GM06990 (cell line): ENCODE data around the gene TTC9.

ENCODE experiments used
- DNase-seq: peaks from one replicate; pipeline ENCODE4 v3.0.0-alpha.2; 2011; ENCODE audit not compliant: insufficient read length; ENCODE audit errors: extremely low read depth
- H3K27me3 ChIP-seq: replicated peaks from 2 replicates; pipeline ENCODE4 v1.6.0; 2011; ENCODE audit warnings: low read length; ENCODE audit not compliant: control insufficient read depth, insufficient read depth
- H3K36me3 ChIP-seq: 2 replicates; pipeline ENCODE4 v1.5.1; 2011; ENCODE audit warnings: low read length; ENCODE audit not compliant: control insufficient read depth, insufficient read depth
- H3K4me3 ChIP-seq: replicated peaks from 2 replicates; pipeline ENCODE4 v1.5.1; 2011; ENCODE audit warnings: low read depth, mild to moderate bottlenecking, control low read depth, low read length
- TF ChIP-seq, protein P1 (sequence below): IDR thresholded peaks from 2 replicates; pipeline ENCODE4 v1.5.1; 2011; ENCODE audit warnings: low read length, control low read depth, mild to moderate bottlenecking, inconsistent platforms; ENCODE audit not compliant: insufficient read depth, poor library complexity, severe bottlenecking

TTC9 gene

DNA sequence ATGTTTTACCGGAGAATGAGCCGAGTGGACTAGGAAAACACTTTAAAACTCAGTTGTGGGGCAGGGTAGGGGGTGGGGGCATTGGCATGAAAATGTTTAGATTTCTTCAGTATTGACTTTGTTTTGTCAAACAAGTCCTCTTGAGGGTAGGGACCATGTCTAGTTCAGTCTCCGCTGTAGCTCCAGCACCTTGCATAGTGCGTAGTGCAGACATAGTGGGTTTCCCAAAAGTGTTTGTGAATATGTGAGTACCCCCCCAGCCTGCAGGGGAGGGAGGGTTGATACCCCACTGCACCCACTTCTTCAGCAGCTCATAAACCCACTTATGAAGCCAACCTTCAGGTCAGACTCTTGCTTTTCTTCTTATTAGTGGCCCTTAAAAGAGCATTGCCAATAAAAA, 71.4 kb downstream of the TTC9 start:
- Histone ChIP-seq H3K36me3 (no peaks in the 10 kb centered on the region), H3K4me3 (no peak overlapping the region), H3K27me3 (no peaks in the 10 kb centered on the region)
- DNase-seq, result no peak
- TF ChIP-seq, protein P1, sequence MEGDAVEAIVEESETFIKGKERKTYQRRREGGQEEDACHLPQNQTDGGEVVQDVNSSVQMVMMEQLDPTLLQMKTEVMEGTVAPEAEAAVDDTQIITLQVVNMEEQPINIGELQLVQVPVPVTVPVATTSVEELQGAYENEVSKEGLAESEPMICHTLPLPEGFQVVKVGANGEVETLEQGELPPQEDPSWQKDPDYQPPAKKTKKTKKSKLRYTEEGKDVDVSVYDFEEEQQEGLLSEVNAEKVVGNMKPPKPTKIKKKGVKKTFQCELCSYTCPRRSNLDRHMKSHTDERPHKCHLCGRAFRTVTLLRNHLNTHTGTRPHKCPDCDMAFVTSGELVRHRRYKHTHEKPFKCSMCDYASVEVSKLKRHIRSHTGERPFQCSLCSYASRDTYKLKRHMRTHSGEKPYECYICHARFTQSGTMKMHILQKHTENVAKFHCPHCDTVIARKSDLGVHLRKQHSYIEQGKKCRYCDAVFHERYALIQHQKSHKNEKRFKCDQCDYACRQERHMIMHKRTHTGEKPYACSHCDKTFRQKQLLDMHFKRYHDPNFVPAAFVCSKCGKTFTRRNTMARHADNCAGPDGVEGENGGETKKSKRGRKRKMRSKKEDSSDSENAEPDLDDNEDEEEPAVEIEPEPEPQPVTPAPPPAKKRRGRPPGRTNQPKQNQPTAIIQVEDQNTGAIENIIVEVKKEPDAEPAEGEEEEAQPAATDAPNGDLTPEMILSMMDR, result no peak

DNA sequence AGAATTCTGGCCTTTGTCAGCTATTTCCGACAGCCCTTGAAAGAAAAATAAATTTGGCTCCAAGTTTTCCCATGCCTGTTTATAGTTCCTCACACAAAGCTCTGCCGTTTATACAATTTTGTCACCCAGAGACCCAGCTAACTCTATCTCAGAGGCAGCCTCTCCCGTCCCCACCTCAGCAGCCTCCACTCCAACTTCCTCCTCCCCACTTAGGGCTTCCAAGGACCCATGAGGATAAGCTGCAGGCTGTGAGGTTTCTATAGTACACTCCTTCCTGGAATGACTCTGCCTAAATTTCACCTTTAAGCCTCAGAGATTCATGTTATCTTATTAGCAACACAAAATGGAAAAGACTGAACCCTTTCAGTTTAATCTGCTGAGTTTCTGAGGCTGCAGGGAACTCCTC, 71.8 kb downstream of the TTC9 start:
- TF ChIP-seq, protein P1, result no peak
- H3K4me3 ChIP-seq, result no peak overlapping the region
- H3K36me3 ChIP-seq, result no peaks in the 10 kb centered on the region
- no peaks in the 10 kb centered on the region for H3K27me3 ChIP-seq
- no peak for DNase-seq

DNA sequence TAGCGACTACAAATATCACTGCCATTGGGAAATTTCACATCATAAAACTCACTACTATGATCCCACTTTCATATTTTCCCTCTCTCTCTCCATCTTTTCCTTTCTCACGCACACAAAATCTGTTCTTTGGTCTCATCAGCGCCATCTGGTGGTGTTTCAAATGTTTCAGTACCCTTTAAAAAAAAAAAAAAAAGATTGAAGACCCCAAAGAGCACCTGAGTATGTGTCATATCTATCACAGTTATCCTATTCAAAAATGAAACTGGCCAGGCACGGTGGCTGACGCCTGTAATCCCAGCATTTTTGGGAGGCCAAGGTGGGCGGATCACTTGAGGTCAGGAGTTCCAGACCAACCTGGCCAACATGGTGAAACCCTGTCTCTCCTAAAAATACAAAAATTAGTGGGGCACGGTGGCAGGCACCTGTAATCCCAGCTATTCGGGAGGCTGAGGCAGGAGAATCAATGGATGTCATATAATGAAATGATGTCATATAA, 72.4 kb downstream of the TTC9 start:
- TF ChIP-seq, protein P1, result peak; percentile 54
- H3K4me3 ChIP-seq, result no peak overlapping the region
- H3K36me3 ChIP-seq, result no peaks in the 10 kb centered on the region
- no peaks in the 10 kb centered on the region for H3K27me3 ChIP-seq
- peak; percentile 40 for DNase-seq

- TF ChIP-seq, protein P1, result no peak
Measured at GRCh38 chr14:70716483-70716882, 74.8 kb downstream of the TTC9 start.

GRCh38 chr14:70716958-70717357, 75.2 kb downstream of the TTC9 start:
- Histone ChIP-seq H3K36me3 (no peaks in the 10 kb centered on the region), H3K4me3 (no peak overlapping the region), H3K27me3 (no peaks in the 10 kb centered on the region)
- no peak for DNase-seq
- TF ChIP-seq, protein P1, result no peak

More at GRCh38 chr14:70716483-70716882, 74.8 kb downstream of the TTC9 start:
- no peaks in the 10 kb centered on the region for H3K27me3 ChIP-seq
- no peaks in the 10 kb centered on the region for H3K36me3 ChIP-seq
- no peak for DNase-seq
- no peak overlapping the region for H3K4me3 ChIP-seq

DNA sequence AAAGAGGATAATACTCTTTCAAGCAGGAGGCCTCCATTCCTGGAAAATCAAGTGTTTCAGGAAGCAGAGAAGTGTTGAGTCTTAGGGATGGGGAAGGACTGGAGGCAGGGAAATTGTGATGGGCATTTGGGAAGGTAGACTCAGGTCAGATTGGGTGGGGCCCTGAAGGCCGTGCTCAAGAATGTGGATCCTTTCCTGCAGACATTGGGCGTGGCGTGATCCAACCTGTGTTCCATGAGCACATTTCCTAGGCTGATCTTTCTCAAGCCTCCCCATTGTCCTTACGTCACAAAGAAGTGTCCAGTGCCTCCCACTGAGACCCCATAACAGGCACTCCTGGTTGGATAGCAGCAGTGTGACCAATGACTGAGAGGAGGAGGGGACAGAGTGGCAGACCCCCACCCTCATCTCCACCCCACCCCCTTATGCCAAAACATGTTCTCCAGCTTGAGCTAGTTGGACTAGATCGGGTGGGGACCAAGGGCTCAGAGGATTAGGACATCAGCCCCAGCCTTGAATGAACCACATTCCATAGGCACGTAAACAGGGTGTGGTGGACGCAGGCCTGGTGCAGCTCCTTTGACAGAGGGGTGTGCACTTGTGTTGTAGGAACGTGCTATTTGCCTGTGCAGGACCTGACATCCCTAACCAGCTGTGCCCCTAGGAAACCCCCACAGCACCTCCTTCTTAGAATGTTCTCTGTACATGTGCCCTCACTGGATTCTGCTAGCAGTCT, 76.8 kb downstream of the TTC9 start:
- Histone ChIP-seq H3K27me3 (no peaks in the 10 kb centered on the region), H3K4me3 (no peak overlapping the region), H3K36me3 (no peaks in the 10 kb centered on the region)
- no peak for DNase-seq
- TF ChIP-seq, protein P1, result no peak
